A549 (cell line): ENCODE results near the gene BTBD10. TPM values are rescaled to one million over a fixed set of nuclear protein-coding genes. Genes with fewer than 3 reads are reported as not detected.

Experiments
- ATAC-seq, 2 experiments: fragments of 200-7000 bp in 1 of 2; fragments of >200 bp in 1 of 2; cut with Nextera tagmentation in 1 of 2; cut with Tn5 transposase in 1 of 2; 3 replicates each; pipeline versions ENCODE4 v1.8.0 to v1.9.1; 2018 to 2020; ENCODE audit warnings: mild to moderate bottlenecking in 1 of 2, moderate library complexity in 1 of 2
- CTCF ChIA-PET: fragments of 300-600 bp; sonication (Branson Sonifier 250); formaldehyde crosslinking; extraction: SDS; loops from one replicate; lab custom pipeline; 2021; ENCODE audit warnings: antibody characterized with exemption, inconsistent platforms; lab: Yijun Ruan, JAX
- POLR2A ChIA-PET: fragments of 350-600 bp; formaldehyde crosslinking; extraction: SDS; loops from one replicate; lab custom pipeline; 2021; ENCODE audit warnings: antibody characterized with exemption, inconsistent platforms; lab: Yijun Ruan, JAX
- DNase-seq, 2 experiments: peaks; one replicate each; pipeline versions ENCODE4 v3.0.0 to v3.0.0-alpha.2; 2011 to 2016; ENCODE audit warnings: low read depth in 1 of 2, low spot score in 1 of 2
- FAIRE-seq: peaks from 2 replicates; lab custom pipeline; 2011; peaks lifted over from hg19 to GRCh38; lab: Jason Lieb, UNC
- H3K27ac ChIP-seq, 2 experiments: fragments of >200 bp; sonication (Bioruptor Twin); formaldehyde crosslinking; 3 replicates each; pipeline ENCODE4 v1.5.1; 2016 to 2017
- H3K4me1 ChIP-seq: fragments of >200 bp; sonication (Bioruptor Twin); formaldehyde crosslinking; 3 replicates; pipeline ENCODE4 v1.6.1; 2016
- H3K4me2 ChIP-seq: fragments of >200 bp; sonication (Bioruptor Twin); formaldehyde crosslinking; 3 replicates; pipeline ENCODE4 v1.6.1; 2016
- H3K4me3 ChIP-seq: fragments of >200 bp; sonication (Bioruptor Twin); formaldehyde crosslinking; 3 replicates; pipeline ENCODE4 v1.5.1; 2016
- H3K9me3 ChIP-seq: fragments of >200 bp; sonication (Bioruptor Twin); formaldehyde crosslinking; 3 replicates; pipeline ENCODE4 v1.6.1; 2016
- ATOH8 ChIP-seq: fragments of 250-450 bp; sonication (Bioruptor Pico); IDR thresholded peaks from 2 replicates; pipeline ENCODE4 v1.5.0; 2020; ENCODE audit warnings: low read depth, mild to moderate bottlenecking, moderate library complexity
- CEBPB ChIP-seq, 2 experiments: fragments of >200 bp in 1 of 2; sonication (Bioruptor Twin) in 1 of 2; formaldehyde crosslinking in 1 of 2; IDR thresholded peaks; 2 replicates each; pipeline ENCODE4 v1.6.1; 2012 to 2016
- E2F6 ChIP-seq: IDR thresholded peaks from 2 replicates; pipeline ENCODE4 v1.6.1; 2012; ENCODE audit warnings: low read depth, borderline replicate concordance
- EHF ChIP-seq: fragments of 250-450 bp; sonication (Bioruptor Pico); IDR thresholded peaks from 2 replicates; pipeline ENCODE4 v1.5.0; 2020; ENCODE audit warnings: mild to moderate bottlenecking
- ELK1 ChIP-seq: fragments of 150-350 bp; IDR thresholded peaks from 2 replicates; pipeline ENCODE4 v1.6.1; 2014; ENCODE audit warnings: low read depth, mild to moderate bottlenecking, low read length
- EP300 ChIP-seq, 2 experiments: fragments of >200 bp; sonication (Bioruptor Twin); formaldehyde crosslinking; IDR thresholded peaks; 2 replicates in 1 of 2; 3 replicates in 1 of 2; pipeline ENCODE4 v1.6.1; 2016 to 2017
- ESRRA ChIP-seq: fragments of 150-350 bp; IDR thresholded peaks from 2 replicates; pipeline ENCODE4 v1.6.1; 2014; ENCODE audit warnings: mild to moderate bottlenecking, low read length, borderline replicate concordance
- FOSB ChIP-seq: fragments of 250-450 bp; sonication (Bioruptor Pico); IDR thresholded peaks from 2 replicates; pipeline ENCODE4 v1.5.0; 2020; ENCODE audit warnings: mild to moderate bottlenecking, moderate library complexity
- FOXS1 ChIP-seq: fragments of 250-450 bp; sonication (Bioruptor Pico); IDR thresholded peaks from 2 replicates; pipeline ENCODE4 v1.5.0; 2020; ENCODE audit warnings: mild to moderate bottlenecking, moderate library complexity
- HES2 ChIP-seq: fragments of >200 bp; sonication (Bioruptor Twin); formaldehyde crosslinking; IDR thresholded peaks from 2 replicates; pipeline ENCODE4 v1.6.1; 2016
- HEYL ChIP-seq: fragments of 250-450 bp; sonication (Bioruptor Pico); IDR thresholded peaks from 2 replicates; pipeline ENCODE4 v1.8.0; 2021; ENCODE audit warnings: mild to moderate bottlenecking, moderate library complexity
- HOXA7 ChIP-seq: fragments of 250-450 bp; sonication (Bioruptor Pico); IDR thresholded peaks from 2 replicates; pipeline ENCODE4 v1.5.0; 2020; ENCODE audit warnings: mild to moderate bottlenecking, moderate library complexity
- HOXB13 ChIP-seq: fragments of 250-450 bp; sonication (Bioruptor Pico); IDR thresholded peaks from 2 replicates; pipeline ENCODE4 v1.5.0; 2020; ENCODE audit warnings: low read depth, mild to moderate bottlenecking, moderate library complexity
- KDM5A ChIP-seq: fragments of 200-600 bp; sonication (generic); IDR thresholded peaks from 2 replicates; pipeline ENCODE4 v1.6.1; 2016; ENCODE audit warnings: antibody characterized with exemption, mild to moderate bottlenecking
- MAX ChIP-seq: IDR thresholded peaks from 2 replicates; pipeline ENCODE4 v1.6.1; 2012
- NPAS2 ChIP-seq: fragments of 250-450 bp; sonication (Bioruptor Pico); IDR thresholded peaks from 2 replicates; pipeline ENCODE4 v1.8.0; 2022; ENCODE audit warnings: mild to moderate bottlenecking, moderate library complexity, borderline replicate concordance
- NR3C1 ChIP-seq: fragments of >200 bp; sonication (Bioruptor Twin); formaldehyde crosslinking; IDR thresholded peaks from 3 replicates; pipeline ENCODE4 v1.6.1; 2017
- PBX3 ChIP-seq: IDR thresholded peaks from 2 replicates; pipeline ENCODE4 v1.6.1; 2012
- PHF8 ChIP-seq: fragments of 200-600 bp; sonication (generic); IDR thresholded peaks from 2 replicates; pipeline ENCODE4 v1.6.1; 2016; ENCODE audit warnings: low read depth, mild to moderate bottlenecking, antibody characterized with exemption, moderate library complexity, borderline replicate concordance
- RCOR1 ChIP-seq: fragments of 150-350 bp; IDR thresholded peaks from 2 replicates; pipeline ENCODE4 v1.6.1; 2014; ENCODE audit warnings: antibody characterized with exemption, low read length, low read depth
- REST ChIP-seq: fragments of 200-600 bp; sonication (generic); IDR thresholded peaks from 2 replicates; pipeline ENCODE4 v1.6.1; 2016; ENCODE audit warnings: antibody characterized with exemption, mild to moderate bottlenecking, moderate library complexity
- SMC3 ChIP-seq: fragments of >200 bp; sonication (Bioruptor Twin); formaldehyde crosslinking; IDR thresholded peaks from 3 replicates; pipeline ENCODE4 v1.6.1; 2018; ENCODE audit warnings: inconsistent platforms
- SREBF2 ChIP-seq: fragments of 450-650 bp; IDR thresholded peaks from 2 replicates; pipeline ENCODE4 v1.6.1; 2014; ENCODE audit warnings: mild to moderate bottlenecking, moderate library complexity
- TP53 ChIP-seq: fragments of 250-450 bp; sonication (Bioruptor Pico); IDR thresholded peaks from 2 replicates; pipeline ENCODE4 v1.5.0; 2021; ENCODE audit warnings: mild to moderate bottlenecking, moderate library complexity
- USF2 ChIP-seq: fragments of 450-650 bp; IDR thresholded peaks from 2 replicates; pipeline ENCODE4 v1.6.1; 2014; ENCODE audit warnings: antibody characterized with exemption
- ZSCAN20 ChIP-seq: fragments of 250-450 bp; sonication (Bioruptor Pico); IDR thresholded peaks from 2 replicates; pipeline ENCODE4 v1.8.0; 2022; ENCODE audit warnings: mild to moderate bottlenecking, moderate library complexity
- WGBS: methylation state at CpG from one replicate; pipeline ENCODE4 v1.1.6; 2017; ENCODE audit errors: missing lambda C conversion rate; 5-methylcytosine and 5-hydroxymethylcytosine counted together
- polyA plus RNA-seq, 4 experiments: library from polyadenylated mRNA; depleted of rRNA in 3 of 4; stranded (reverse); fragments of >200 nt; fragmentation: RNase III in 1 of 4; extraction: RNeasy Plus Mini Kit Qiagen cat#74134 plus additional on column Dnase treatment in 1 of 4; gene quantifications; 2 replicates in 3 of 4; 3 replicates in 1 of 4; pipeline ENCODE4 v1.2.3, GENCODE V29; 2011 to 2017

BTBD10 gene
- polyA plus RNA-seq, 2 of the 4 experiments (the other 2 are of a cell fraction), result 33.7 to 54.2 TPM

GRCh38 chr11:13341026-13341425, 122.0 kb downstream of the BTBD10 start:
- POLR2A ChIA-PET, result interaction anchor here (4.1 kb wide), 1 partner anchor 125 kb away, joined by 32 read pairs; no protein-coding TSS in a partner anchor
- ATAC-seq, result no peak
- H3K4me3 ChIP-seq, result no peak overlapping the region
- H3K9me3 ChIP-seq, result no peaks in the 10 kb centered on the region
- 60% methylated on average over 5 of the region's 5 CpGs for WGBS
- no peak for DNase-seq
- TF ChIP-seq ESRRA (no peak), ZSCAN20 (CRISPR knock-in tag) (no peak), USF2 (no peak), FOXS1 (CRISPR knock-in tag) (no peak), ATOH8 (CRISPR knock-in tag) (no peak), HES2 (no peak), KDM5A (no peak), HOXB13 (CRISPR knock-in tag) (no peak), HEYL (no peak)
- TF ChIP-seq, all 56 proteins: peak for 0
- CTCF ChIA-PET, result interaction anchor here (16.2 kb wide), 1 partner anchor 129 kb away, joined by 320 read pairs; no protein-coding TSS in a partner anchor
- FAIRE-seq, result no peak
- Histone ChIP-seq H3K4me2 (peak overlapping the region; percentile 92), H3K4me1 (peaks cover 74% of the 10 kb centered on the region), H3K27ac (peak overlapping the region; percentile 95 to 98)

GRCh38 chr11:13339195-13340153, 123.5 kb downstream of the BTBD10 start:
- WGBS, result 1% methylated on average over 11 of the region's 11 CpGs
- ChIA-PET POLR2A (interaction anchor here (0.5 to 4.1 kb wide), 4 partner anchors 63 to 1306 kb away, joined by 3 to 32 read pairs (median 5); no protein-coding TSS in a partner anchor), CTCF (interaction anchor here (0.9 to 16.2 kb wide), 8 partner anchors 11 to 921 kb away, joined by 3 to 320 read pairs (median 4); no protein-coding TSS in a partner anchor)
- peak overlapping the region; percentile 39 for H3K4me3 ChIP-seq
- peak overlapping the region; percentile 92 for H3K4me2 ChIP-seq
- no peak for FAIRE-seq
- peak overlapping the region; percentile 95 to 98 for H3K27ac ChIP-seq
- peak; percentile 83 to 89 for DNase-seq
- H3K9me3 ChIP-seq, result no peaks in the 10 kb centered on the region
- peaks cover 89% of the 10 kb centered on the region for H3K4me1 ChIP-seq
- peak; percentile 69 to 75 for ATAC-seq
- TF ChIP-seq RCOR1 (no peak), SREBF2 (no peak), NPAS2 (CRISPR knock-in tag) (no peak), SMC3 (no peak), TP53 (CRISPR knock-in tag) (no peak), REST (no peak), EP300 (IDR thresholded peaks at IDR 0.05) (peak; percentile 27 to 38; a peak in 2 of 5 replicates), MAX (peak; percentile 63), HOXA7 (CRISPR knock-in tag) (peak; percentile 71), FOSB (CRISPR knock-in tag) (0 out of 2 replicates have a peak, but pooled peaks have one; percentile 43), NR3C1 (no peak), EHF (CRISPR knock-in tag) (no peak; the same call in 1 of the 2 replicates), CEBPB (IDR thresholded peaks at IDR 0.05) (peak; percentile 44 to 64; a peak in 2 of 4 replicates), PHF8 (no peak), E2F6 (no peak), ELK1 (no peak), PBX3 (no peak)
